HEK293T (cell line): ENCODE data around the gene NPLOC4.

Source experiments
- CTCF ChIA-PET: fragments of 350-600 bp; formaldehyde crosslinking; extraction: SDS; loops from one replicate; lab custom pipeline; 2021; ENCODE audit warnings: antibody characterized with exemption, inconsistent platforms; lab: Yijun Ruan, JAX
- POLR2A ChIA-PET: fragments of 350-600 bp; formaldehyde crosslinking; extraction: SDS; loops from one replicate; lab custom pipeline; 2020; ENCODE audit warnings: antibody characterized with exemption, inconsistent platforms; lab: Yijun Ruan, JAX
- DNase-seq: peaks from one replicate; pipeline ENCODE4 v3.0.0; 2012; ENCODE audit warnings: mixed read lengths; ENCODE audit errors: extremely low spot score
- ARNT ChIP-seq: fragments of 450-650 bp; IDR thresholded peaks from 2 replicates; pipeline ENCODE4 v1.6.1; 2017; ENCODE audit warnings: mild to moderate bottlenecking
- BHLHE40 ChIP-seq: fragments of 450-650 bp; IDR thresholded peaks from 2 replicates; pipeline ENCODE4 v1.6.1; 2016; ENCODE audit warnings: mild to moderate bottlenecking, moderate library complexity, borderline replicate concordance
- ELF4 ChIP-seq: fragments of 450-650 bp; IDR thresholded peaks from 2 replicates; pipeline ENCODE4 v1.6.1; 2017; ENCODE audit warnings: antibody characterized with exemption
- FOXA1 ChIP-seq: fragments of 450-650 bp; IDR thresholded peaks from 2 replicates; pipeline ENCODE4 v1.6.1; 2016; ENCODE audit warnings: mild to moderate bottlenecking
- FOXK2 ChIP-seq: fragments of 450-650 bp; IDR thresholded peaks from 2 replicates; pipeline ENCODE4 v1.6.1; 2016; ENCODE audit warnings: mild to moderate bottlenecking
- FOXM1 ChIP-seq: fragments of 450-650 bp; IDR thresholded peaks from 2 replicates; pipeline ENCODE4 v1.6.1; 2017; ENCODE audit warnings: mild to moderate bottlenecking, borderline replicate concordance
- HDGF ChIP-seq: fragments of 450-650 bp; IDR thresholded peaks from 2 replicates; pipeline ENCODE4 v1.6.1; 2017; ENCODE audit warnings: antibody characterized with exemption, borderline replicate concordance
- L3MBTL2 ChIP-seq: fragments of 450-650 bp; conservative IDR thresholded peaks from 2 replicates; pipeline ENCODE4 v1.6.1; 2016; ENCODE audit warnings: mild to moderate bottlenecking
- LEF1 ChIP-seq: fragments of 450-650 bp; IDR thresholded peaks from 2 replicates; pipeline ENCODE4 v1.6.1; 2017; ENCODE audit warnings: mild to moderate bottlenecking, borderline replicate concordance
- NFRKB ChIP-seq: fragments of 450-650 bp; IDR thresholded peaks from 2 replicates; pipeline ENCODE4 v1.6.1; 2016; ENCODE audit warnings: mild to moderate bottlenecking, moderate library complexity
- PKNOX1 ChIP-seq: fragments of 450-650 bp; IDR thresholded peaks from 2 replicates; pipeline ENCODE4 v1.6.1; 2016
- SP1 ChIP-seq: fragments of 450-650 bp; IDR thresholded peaks from 2 replicates; pipeline ENCODE4 v1.6.1; 2017
- SUZ12 ChIP-seq: fragments of 450-650 bp; IDR thresholded peaks from 2 replicates; pipeline ENCODE4 v1.6.1; 2016; ENCODE audit warnings: mild to moderate bottlenecking
- TARDBP ChIP-seq: fragments of 450-650 bp; IDR thresholded peaks from 2 replicates; pipeline ENCODE4 v1.6.1; 2016
- ZNF384 ChIP-seq: fragments of 450-650 bp; IDR thresholded peaks from 2 replicates; pipeline ENCODE4 v1.6.1; 2016

NPLOC4 gene

GRCh38 chr17:81567191-81567590 lies 69.7 kb downstream of the NPLOC4 start:
- ChIA-PET CTCF (interaction anchor here (1.2 kb wide), 2 partner anchors 11 to 34 kb away, joined by 3 to 4 read pairs; no protein-coding TSS in a partner anchor), POLR2A (interaction anchor here (1.0 to 5.0 kb wide), 8 partner anchors 10 to 107 kb away, joined by 3 to 28 read pairs (median 4); partner anchors contain the start of genes ACTG1 and FAAP100)

GRCh38 chr17:81566461-81567126 lies 70.3 kb downstream of the NPLOC4 start:
- TF ChIP-seq SP1: no peak
- TF ChIP-seq NFRKB: no peak
- no peak for TF ChIP-seq LEF1
- no peak for TF ChIP-seq PKNOX1
- no peak for TF ChIP-seq ZNF384
- TF ChIP-seq ELF4: no peak
- no peak for TF ChIP-seq L3MBTL2
- TF ChIP-seq FOXA1: no peak
- TF ChIP-seq HDGF: no peak
- no peak for TF ChIP-seq ARNT
- TF ChIP-seq FOXM1: no peak
- ChIA-PET CTCF (interaction anchor here (0.7 to 1.2 kb wide), 3 partner anchors 9 to 35 kb away, joined by 3 to 4 read pairs (median 3); no protein-coding TSS in a partner anchor), POLR2A (interaction anchor here (0.8 to 5.0 kb wide), 8 partner anchors 10 to 61 kb away, joined by 3 to 28 read pairs (median 4); partner anchors contain the start of genes ACTG1 and FAAP100)
- DNase-seq: no peak

More at GRCh38 chr17:81567191-81567590, 69.7 kb downstream of the NPLOC4 start:
- no peak for DNase-seq
- TF ChIP-seq FOXK2: no peak

GRCh38 chr17:81565231-81565630 lies 71.7 kb downstream of the NPLOC4 start:
- ChIA-PET POLR2A (interaction anchor here (0.9 to 2.5 kb wide), 2 partner anchors 9 to 13 kb away, joined by 3 to 14 read pairs; no protein-coding TSS in a partner anchor), CTCF (interaction anchor here (0.6 kb wide), 1 partner anchor 76 kb away, joined by 3 read pairs; no protein-coding TSS in a partner anchor)
- DNase-seq: no peak
- TF ChIP-seq FOXK2: no peak
- TF ChIP-seq ELF4: no peak

GRCh38 chr17:81564778-81565177 lies 72.1 kb downstream of the NPLOC4 start:
- TF ChIP-seq SUZ12 (no peak), NFRKB (no peak), PKNOX1 (no peak), LEF1 (no peak), BHLHE40 (no peak), TARDBP (no peak), HDGF (no peak)
- ChIA-PET CTCF (interaction anchor here (0.6 kb wide), 1 partner anchor 75 kb away, joined by 3 read pairs; no protein-coding TSS in a partner anchor), POLR2A (interaction anchor here (0.9 to 2.5 kb wide), 2 partner anchors 8 to 12 kb away, joined by 3 to 14 read pairs; no protein-coding TSS in a partner anchor)
- DNase-seq: no peak

GRCh38 chr17:81563861-81564586 lies 72.9 kb downstream of the NPLOC4 start:
- ChIA-PET CTCF (interaction anchor here (0.6 kb wide), 1 partner anchor 572 kb away, joined by 3 read pairs; no protein-coding TSS in a partner anchor), POLR2A (no interaction called here)
- DNase-seq: no peak
- TF ChIP-seq ZNF384: no peak
- TF ChIP-seq PKNOX1: no peak
- no peak for TF ChIP-seq SP1
- TF ChIP-seq FOXM1: no peak
- TF ChIP-seq L3MBTL2: no peak
- TF ChIP-seq SUZ12: no peak
- TF ChIP-seq FOXK2: no peak
- no peak for TF ChIP-seq ARNT
- TF ChIP-seq ELF4: no peak

GRCh38 chr17:81561494-81561885 lies 75.4 kb downstream of the NPLOC4 start:
- POLR2A ChIA-PET: no interaction called here
- TF ChIP-seq FOXA1 (no peak), SP1 (no peak), NFRKB (no peak), ARNT (no peak), PKNOX1 (no peak)
- CTCF ChIA-PET: no interaction called here
- no peak for DNase-seq
